Measurements from ENCODE around the gene MYMX.

MYMX gene

GRCh38 chr6:44245912-44246662 is 29.4 kb downstream of the MYMX start:
- TF ChIP-seq SNAI2 (CRISPR knock-in tag; IDR thresholded peaks at IDR 0.05), result no peak
- TF ChIP-seq, protein P1, sequence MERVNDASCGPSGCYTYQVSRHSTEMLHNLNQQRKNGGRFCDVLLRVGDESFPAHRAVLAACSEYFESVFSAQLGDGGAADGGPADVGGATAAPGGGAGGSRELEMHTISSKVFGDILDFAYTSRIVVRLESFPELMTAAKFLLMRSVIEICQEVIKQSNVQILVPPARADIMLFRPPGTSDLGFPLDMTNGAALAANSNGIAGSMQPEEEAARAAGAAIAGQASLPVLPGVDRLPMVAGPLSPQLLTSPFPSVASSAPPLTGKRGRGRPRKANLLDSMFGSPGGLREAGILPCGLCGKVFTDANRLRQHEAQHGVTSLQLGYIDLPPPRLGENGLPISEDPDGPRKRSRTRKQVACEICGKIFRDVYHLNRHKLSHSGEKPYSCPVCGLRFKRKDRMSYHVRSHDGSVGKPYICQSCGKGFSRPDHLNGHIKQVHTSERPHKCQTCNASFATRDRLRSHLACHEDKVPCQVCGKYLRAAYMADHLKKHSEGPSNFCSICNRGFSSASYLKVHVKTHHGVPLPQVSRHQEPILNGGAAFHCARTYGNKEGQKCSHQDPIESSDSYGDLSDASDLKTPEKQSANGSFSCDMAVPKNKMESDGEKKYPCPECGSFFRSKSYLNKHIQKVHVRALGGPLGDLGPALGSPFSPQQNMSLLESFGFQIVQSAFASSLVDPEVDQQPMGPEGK (CRISPR knock-in tag; IDR thresholded peaks at IDR 0.05; ENCODE audit: borderline replicate concordance), result peak; percentile 67; the same call in 1 of the 2 replicates
- 0 out of 2 replicates have a peak, but pooled peaks have one; percentile 19 for TF ChIP-seq GLIS3 (CRISPR knock-in tag; IDR thresholded peaks at IDR 0.05)
- ATAC-seq, result peak; percentile 81

- TF ChIP-seq RARB (CRISPR knock-in tag; IDR thresholded peaks at IDR 0.05) (no peak), CSDC2 (CRISPR knock-in tag; IDR thresholded peaks at IDR 0.05) (no peak), ZFP3 (CRISPR knock-in tag; IDR thresholded peaks at IDR 0.05) (no peak), ISL1 (CRISPR knock-in tag; IDR thresholded peaks at IDR 0.05) (no peak), TOX (CRISPR knock-in tag; IDR thresholded peaks at IDR 0.05; ENCODE audit: borderline replicate concordance) (no peak), ZNF8 (CRISPR knock-in tag; IDR thresholded peaks at IDR 0.05) (0 out of 2 replicates have a peak, but pooled peaks have one; percentile 22), CSRNP3 (CRISPR knock-in tag; IDR thresholded peaks at IDR 0.05) (peak; percentile 63; the same call in 1 of the 2 replicates), CREB5 (CRISPR knock-in tag; IDR thresholded peaks at IDR 0.05; ENCODE audit: low read depth) (no peak), ZFP30 (CRISPR knock-in tag; IDR thresholded peaks at IDR 0.05) (no peak), SNAI2 (CRISPR knock-in tag; IDR thresholded peaks at IDR 0.05) (no peak), POU6F1 (CRISPR knock-in tag; IDR thresholded peaks at IDR 0.05; ENCODE audit: borderline replicate concordance, low read depth) (0 out of 2 replicates have a peak, but pooled peaks have one; percentile 46), ARNTL (CRISPR knock-in tag; IDR thresholded peaks at IDR 0.05; ENCODE audit: borderline replicate concordance, low read depth) (no peak), PPARA (CRISPR knock-in tag; IDR thresholded peaks at IDR 0.05; ENCODE audit: borderline replicate concordance) (no peak)
- peak; percentile 77 for ATAC-seq
These were observed 30.1 kb downstream of the MYMX start, which contains the start of gene HSP90AB1 for GRCh38 chr6:44246663-44247337. TSS of gene HSP90AB1 (plus strand) at chr6:44247101. CDS start at chr6:44248630, 1,529 bp downstream.

DNA sequence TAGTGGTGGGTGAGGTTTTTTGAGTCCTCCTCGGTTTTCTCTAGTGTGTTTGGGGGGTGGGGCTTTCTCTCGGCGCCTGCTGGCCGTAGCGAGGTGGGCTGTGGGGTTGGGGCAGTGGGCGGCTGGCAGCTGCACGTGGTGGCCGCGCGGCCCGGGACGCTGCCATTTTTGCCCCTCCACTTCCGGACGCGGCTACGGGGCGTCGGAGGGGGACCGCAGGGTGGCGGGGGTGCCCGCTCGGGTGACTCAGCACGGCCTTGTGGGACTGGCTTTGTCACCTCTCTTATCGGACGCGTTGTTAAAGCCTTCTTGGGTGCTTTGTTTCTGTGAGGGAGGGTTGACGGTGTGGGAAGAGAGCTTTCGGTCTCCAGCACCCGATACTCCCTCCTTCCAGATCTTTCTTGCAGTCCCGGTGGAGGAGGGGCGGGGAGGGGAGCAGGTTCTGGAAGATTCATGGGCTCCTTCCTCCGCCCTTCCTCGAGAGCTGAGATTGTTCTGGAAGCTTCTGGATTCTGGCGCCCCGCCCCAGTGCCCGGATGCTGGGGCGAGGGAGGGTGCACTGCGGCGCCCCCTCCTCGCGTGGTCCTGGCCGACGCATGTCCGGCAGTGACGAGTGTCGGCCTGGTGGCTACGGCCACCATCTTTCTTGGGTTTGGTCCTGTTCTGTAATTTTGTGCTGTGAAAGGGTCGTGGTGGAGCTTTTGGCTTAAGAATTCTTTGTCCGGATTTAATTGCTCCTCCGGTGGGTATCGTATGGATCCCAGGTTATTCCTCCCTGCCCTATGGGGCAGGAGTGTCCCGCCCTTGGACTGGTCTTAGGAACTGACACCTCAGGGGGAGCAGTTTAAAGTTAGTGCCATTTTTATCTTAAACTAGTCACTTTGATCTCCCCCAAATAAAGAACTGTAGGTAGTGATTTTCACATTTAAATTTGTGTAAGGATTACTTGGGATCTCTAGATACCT is 30.9 kb downstream of the MYMX start:
- TF ChIP-seq RARB (CRISPR knock-in tag; IDR thresholded peaks at IDR 0.05) (no peak), ZNF565 (CRISPR knock-in tag; conservative IDR thresholded peaks at IDR 0.05; ENCODE audit: low read depth) (0 out of 2 replicates have a peak, but pooled peaks have one; percentile 55), ZFP30 (CRISPR knock-in tag; IDR thresholded peaks at IDR 0.05) (0 out of 2 replicates have a peak, but pooled peaks have one; percentile 1)
- TF ChIP-seq, protein P1 (CRISPR knock-in tag; IDR thresholded peaks at IDR 0.05; ENCODE audit: borderline replicate concordance), result peak; percentile 47; the same call in 1 of the 2 replicates
- ATAC-seq, result peak; percentile 39
